ENCODE measurements around the gene ITLN1.

GRCh38 chr1:160858507-160858906 is 26.5 kb downstream of the ITLN1 start:
- TF ChIP-seq CTCF (IDR thresholded peaks at IDR 0.05) (no peak), POLR2A (IDR thresholded peaks at IDR 0.05) (no peak)
